HS-5 (cell line): ENCODE measurements around the gene ADGRL1.
"Not testable (repeated sequence)": the region's sequence is repeated elsewhere in the genome, so short reads cannot be mapped to it uniquely, and the experiment has no call there.

ENCODE experiments used
- DNase-seq: peaks from one replicate; pipeline ENCODE4 v3.0.0-alpha.2; 2012; ENCODE audit warnings: low read depth

The ADGRL1 gene

GRCh38 chr19:14205452-14206287, at the start of gene ADGRL1:
TSS of gene ADGRL1 (minus strand) at chr19:14206169. CDS start at chr19:14183602, 22,567 bp downstream.
- not testable (repeated sequence) for DNase-seq

DNA sequence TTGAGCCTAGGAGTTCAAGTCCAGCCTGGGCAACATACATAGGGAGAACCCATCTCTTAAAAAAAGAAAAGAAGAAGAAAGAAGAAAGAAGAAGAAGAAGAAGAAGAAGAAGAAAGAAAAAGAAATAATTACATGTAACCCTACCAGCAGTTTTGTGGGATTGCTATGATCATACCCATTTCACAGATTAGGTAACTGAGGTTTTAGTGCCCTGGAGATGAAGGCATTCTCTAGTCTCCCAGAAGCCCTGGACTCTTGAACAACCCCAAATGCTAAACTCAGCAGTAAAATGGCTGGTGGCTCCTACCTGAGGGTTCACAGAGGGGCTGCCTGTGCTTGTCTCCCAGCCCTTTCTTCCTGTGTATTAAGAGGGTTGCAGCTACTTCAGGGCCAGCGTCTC, 49.3 kb upstream of the ADGRL1 start:
- DNase-seq, result not testable (repeated sequence)

GRCh38 chr19:14253822-14254599, 48.0 kb upstream of the ADGRL1 start:
- DNase-seq, result not testable (repeated sequence)

GRCh38 chr19:14252136-14252535, 46.2 kb upstream of the ADGRL1 start:
- DNase-seq, result not testable (repeated sequence)

DNA sequence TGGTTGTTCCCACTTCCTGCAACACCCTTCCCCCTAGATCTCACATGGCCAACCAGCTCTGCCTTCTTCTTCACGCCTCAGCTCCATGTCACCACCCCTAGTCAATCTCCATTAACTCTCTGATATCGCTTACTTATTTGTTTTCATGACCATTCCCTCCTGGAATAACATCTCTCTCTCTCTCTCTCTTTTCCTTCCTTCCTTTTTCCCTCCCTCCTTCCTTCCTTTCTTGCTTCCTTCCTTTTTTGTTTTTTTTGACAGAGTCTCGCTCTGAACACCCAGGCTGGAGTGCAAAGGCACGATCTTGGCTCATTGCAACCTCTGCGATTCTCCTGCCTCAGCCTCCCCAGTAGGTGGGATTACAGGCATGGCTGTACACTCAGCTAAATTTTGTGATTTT, 44.9 kb upstream of the ADGRL1 start:
- DNase-seq, result no peak

GRCh38 chr19:14250315-14250714, 44.3 kb upstream of the ADGRL1 start:
- not testable (repeated sequence) for DNase-seq

DNA sequence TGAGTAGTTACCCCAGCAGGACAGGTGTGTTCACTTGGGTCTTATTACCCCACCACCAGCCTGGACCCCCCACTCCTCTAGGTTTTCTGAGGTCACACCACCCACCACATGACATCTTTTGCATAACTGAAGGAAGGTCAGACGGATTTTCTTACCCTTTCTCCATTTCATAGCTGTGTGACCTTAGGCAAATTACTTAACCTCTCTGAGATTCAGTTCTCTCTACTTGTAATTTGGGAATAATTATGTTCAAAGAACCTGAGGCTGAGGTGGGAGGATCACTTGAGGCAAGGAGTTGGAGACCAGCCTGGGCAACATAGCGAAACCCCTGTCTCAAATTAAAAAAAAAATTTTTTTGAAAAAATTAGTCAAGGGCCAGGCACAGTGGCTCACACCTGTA, 43.9 kb upstream of the ADGRL1 start:
- DNase-seq, result not testable (repeated sequence)

GRCh38 chr19:14249012-14249754, 43.2 kb upstream of the ADGRL1 start:
- not testable (repeated sequence) for DNase-seq

GRCh38 chr19:14248578-14249011, 42.6 kb upstream of the ADGRL1 start:
- no peak for DNase-seq

DNA sequence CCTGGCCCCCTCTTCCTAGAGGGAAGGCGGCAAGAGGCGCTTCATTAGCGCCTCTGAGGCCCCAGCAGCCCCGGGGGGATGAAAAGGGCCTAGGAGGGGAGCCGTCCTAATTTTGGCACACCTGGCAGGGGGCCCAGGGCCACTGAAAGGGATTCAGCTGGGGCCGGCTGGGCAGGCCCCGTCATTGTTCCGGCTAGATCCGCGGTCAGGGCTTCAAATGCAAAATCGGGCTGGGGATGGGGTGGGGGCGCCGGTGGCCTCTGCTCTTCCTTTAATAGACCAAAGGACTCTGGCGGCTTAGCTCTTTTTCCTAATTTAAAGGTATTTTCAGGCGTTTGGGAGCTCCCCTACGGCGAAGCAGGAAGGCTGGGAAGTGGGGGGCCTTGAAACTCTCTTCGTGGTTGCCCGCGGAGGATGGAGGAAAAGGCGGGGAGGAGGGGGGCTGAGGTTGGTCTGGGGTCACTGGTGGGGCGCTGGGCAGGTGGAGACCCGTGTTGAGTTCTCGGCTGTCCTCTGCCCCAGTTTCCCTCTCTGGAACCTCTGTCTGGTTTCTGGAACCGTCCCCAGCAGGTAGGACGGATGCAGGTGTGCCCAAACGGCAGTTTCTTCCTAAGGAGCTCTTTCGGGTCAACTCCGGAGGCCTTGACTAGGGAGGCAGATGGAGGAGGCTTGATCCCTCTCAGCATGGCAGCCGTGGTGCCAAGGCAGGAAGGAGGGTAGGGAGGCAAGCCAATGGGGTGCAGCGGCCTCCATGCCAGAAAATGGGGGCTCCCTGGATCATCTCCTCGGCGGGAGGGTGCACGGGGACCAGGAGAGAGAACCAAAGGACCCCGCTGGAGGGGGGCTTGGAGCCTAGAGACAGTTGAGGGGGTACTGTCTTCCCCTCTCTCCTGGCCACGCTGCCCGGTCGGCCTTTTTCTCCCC, 41.8 kb upstream of the ADGRL1 start:
- not testable (repeated sequence) for DNase-seq

DNA sequence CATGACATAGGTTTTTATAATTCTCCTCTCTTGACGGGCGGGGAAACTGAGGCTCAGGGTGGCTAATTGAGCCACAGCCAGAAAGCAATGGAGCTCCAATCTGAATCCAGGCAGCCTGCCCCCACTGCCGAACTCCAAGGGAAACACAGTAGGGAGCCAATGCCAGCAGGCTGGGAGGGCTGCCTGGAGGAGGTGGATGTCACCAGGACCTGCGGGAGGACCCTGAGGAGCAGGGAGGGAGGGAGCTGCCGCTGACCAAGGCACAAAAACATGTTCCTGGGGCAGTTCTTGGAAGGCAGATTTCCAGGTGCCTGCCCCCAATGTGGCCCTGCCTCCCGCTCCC, 41.2 kb upstream of the ADGRL1 start:
- DNase-seq, result not testable (repeated sequence)

DNA sequence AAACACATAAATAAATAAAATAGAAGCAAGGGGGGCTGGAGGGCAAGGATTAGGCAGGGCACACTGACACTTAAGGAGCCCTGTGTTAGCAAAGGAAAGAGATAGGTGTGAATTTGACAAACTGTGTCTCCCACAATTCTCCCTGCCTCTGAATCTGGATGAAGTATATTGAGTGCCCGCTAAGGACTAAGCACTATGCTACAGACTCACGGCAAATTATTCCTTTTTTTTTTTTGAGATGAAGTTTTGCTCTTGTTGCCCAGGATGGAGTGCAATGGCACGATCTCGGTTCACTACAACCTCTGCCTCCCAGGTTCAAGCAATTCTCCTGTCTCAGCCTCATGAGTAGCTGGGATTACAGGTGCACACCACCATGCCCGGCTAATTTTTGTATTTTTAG, 38.4 kb upstream of the ADGRL1 start:
- DNase-seq, result not testable (repeated sequence)

DNA sequence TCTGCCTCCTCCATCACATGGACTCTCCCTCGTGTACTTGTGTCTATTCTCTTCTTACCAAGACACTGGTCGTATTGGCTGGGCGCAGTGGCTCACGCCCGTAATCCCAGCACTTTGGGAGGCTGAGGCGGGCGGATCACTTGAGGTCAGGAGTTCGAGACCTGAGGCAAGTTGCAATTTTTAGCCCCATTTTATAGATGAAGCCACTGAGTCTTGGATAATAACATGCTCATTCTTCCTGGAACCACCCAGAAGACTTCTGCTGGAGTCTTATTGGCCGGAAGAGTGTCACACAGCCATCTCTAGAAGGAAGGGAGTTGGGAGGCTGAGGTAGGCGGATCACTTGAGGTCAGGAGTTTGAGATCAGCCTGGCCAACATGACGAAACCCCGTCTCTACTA, 37.7 kb upstream of the ADGRL1 start:
- not testable (repeated sequence) for DNase-seq

- DNase-seq, result no peak
Observed at GRCh38 chr19:14237014-14237941, 31.3 kb upstream of the ADGRL1 start.

DNA sequence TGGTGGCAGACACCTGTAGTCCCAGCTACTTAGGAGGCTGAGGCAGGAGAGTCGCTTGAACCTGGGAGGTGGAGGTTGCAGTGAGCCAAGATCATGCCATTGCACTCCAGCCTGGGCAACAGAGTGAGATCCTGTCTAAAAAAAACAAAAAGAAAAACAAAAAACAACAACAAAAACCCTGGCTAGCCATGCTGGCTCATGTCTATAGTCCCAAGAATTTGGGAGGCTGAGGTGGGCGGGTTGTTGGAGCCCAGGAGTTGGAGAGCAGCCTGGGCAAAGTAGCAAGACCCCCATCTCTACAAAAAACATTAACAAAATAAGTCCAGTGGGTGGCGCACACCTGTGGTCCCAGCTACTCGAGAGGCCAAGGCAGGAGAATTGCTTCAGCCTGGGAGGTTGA, 27.0 kb upstream of the ADGRL1 start:
- DNase-seq, result not testable (repeated sequence)

DNA sequence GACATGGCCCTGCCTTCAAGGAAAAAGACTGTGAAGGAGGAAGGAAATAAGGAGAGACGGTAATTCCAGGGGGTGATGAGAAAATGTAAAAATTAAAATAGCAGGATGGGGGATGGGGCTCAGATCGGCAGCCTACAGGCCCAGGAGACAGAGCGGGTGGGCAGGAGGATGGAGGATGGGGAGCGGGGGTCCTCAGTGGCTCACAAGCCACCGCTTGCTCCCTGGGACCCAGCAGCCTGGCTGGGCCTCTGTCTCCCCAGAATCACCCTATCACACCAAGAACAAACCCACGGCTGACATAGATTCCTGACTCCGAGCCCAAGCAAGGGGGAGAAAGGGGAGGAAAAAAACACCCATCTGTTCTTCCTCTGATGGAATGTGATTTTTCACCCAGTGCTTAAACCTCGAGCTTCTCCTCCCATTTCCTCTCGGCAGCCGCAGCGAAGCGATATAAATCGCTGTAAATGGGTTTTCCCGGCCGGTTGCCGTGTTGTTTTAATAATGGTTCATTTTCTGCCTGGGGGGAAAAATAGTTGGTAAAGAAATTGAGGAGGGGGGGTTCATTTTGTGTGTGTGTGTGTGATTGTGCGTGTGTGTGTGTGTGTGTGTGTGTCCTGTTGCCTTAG, 22.6 kb upstream of the ADGRL1 start:
- DNase-seq, result not testable (repeated sequence)

DNA sequence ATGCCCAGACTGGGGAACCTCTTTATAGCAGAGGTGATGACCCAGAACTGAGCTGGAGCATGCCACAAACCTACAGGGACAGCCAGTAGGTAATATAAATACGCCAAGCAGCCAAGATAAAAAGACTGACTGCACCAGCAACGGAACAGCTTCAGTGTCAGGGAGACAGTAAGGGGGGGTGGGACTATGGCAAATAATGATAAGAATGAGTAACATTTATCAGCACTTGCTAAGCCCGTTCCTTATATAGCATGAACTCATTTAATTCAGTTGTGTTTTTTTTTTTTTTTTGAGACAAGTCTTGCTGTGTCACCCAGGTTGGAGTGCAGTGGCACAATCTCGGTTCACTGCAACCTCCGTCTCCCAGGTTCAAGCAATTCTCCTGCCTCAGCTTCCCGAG, 20.5 kb upstream of the ADGRL1 start:
- DNase-seq, result not testable (repeated sequence)

DNA sequence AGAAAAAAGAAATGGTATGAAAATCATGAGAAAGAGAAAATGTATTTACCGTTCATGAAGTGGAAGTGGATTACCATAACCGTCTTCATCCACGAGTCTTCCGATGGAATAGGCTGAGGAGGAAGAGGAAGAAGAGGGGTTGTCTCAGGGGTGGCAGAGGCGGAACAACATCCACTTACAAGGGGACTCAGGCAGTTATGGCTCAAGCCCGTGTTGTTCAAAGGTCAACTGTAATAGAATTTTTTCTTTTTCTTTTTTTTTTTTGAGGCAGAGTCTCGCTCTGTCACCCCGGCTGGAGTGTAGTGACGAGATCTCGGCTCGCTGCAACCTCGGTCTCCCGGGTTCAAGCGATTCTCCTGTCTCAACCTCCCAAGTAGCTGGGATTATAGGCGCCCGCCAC, 16.9 kb upstream of the ADGRL1 start:
- no peak for DNase-seq

- not testable (repeated sequence) for DNase-seq
Observed at GRCh38 chr19:14221345-14221744, 15.4 kb upstream of the ADGRL1 start.
